Bronchial epithelial cell (primary cell): ENCODE data around the gene PCGF3. TPM values are rescaled to one million over a fixed set of nuclear protein-coding genes. Genes with fewer than 3 reads are reported as not detected.

Experiments used
- DNase-seq: peaks from one replicate; pipeline ENCODE4 v3.0.0-alpha.2; 2010; ENCODE audit warnings: low read depth
- FAIRE-seq: peaks from 2 replicates; lab custom pipeline; 2011; peaks lifted over from hg19 to GRCh38; lab: Jason Lieb, UNC
- H3K27me3 ChIP-seq: 2 replicates; pipeline ENCODE4 v1.5.1; 2011; ENCODE audit warnings: low read length; ENCODE audit not compliant: control insufficient read depth, insufficient read depth
- H3K36me3 ChIP-seq: 2 replicates; pipeline ENCODE4 v1.5.1; 2011; ENCODE audit warnings: low read length; ENCODE audit not compliant: control insufficient read depth, insufficient read depth
- H3K4me3 ChIP-seq: 2 replicates; pipeline ENCODE4 v1.5.1; 2011; ENCODE audit warnings: mild to moderate bottlenecking, low read depth, low read length, control low read depth
- total RNA-seq: library from RNA; depleted of rRNA; stranded (reverse); fragments of >200 nt; gene quantifications from 2 replicates; pipeline ENCODE4 v1.2.1, GENCODE V29; 2014
- TF ChIP-seq, protein P1 (sequence below): IDR thresholded peaks from 2 replicates; pipeline ENCODE4 v1.5.1; 2011; ENCODE audit warnings: mild to moderate bottlenecking, moderate library complexity, low read length, control low read depth, inconsistent platforms; ENCODE audit not compliant: insufficient read depth, severe bottlenecking

The PCGF3 gene
- total RNA-seq, 1 donor from 2014 or later: 30.5 TPM

DNA sequence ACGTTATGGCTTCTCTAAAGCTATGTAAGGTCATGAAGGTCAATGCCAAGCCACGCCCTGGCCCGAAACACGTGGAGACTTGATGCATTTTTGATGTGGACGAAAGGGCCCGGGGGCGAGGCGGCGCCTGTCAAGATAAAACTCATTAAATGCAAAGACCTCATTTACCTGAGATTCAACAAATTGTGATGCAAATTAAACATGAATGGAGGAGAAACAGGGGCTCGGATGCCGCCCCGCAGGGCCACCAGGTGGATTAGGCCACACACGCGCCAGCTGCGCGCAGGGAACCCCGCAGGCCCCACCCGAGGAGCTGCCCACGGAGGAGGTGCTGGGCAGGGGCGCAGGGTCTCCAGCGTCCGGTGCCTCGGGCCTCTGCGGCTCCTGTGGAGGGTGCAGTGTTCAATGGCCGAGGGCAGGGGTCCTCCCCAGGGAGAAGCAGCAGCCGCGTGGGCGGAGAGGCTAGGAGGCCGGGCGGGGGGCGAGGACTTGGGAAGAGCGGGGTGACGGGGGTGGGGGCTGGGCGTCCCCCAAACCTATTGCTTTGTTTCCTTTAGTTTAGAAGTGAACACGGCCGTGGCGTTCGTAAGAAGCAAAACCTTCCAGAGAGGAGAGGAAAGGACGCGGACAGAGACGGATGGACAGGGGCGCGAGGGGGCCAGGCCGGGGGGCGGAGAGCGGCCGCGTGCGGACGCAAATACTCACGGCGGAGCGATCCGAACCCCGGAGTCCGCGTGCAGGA is 79.9 kb downstream of the PCGF3 start:
- H3K36me3 ChIP-seq: no peaks in the 10 kb centered on the region

DNA sequence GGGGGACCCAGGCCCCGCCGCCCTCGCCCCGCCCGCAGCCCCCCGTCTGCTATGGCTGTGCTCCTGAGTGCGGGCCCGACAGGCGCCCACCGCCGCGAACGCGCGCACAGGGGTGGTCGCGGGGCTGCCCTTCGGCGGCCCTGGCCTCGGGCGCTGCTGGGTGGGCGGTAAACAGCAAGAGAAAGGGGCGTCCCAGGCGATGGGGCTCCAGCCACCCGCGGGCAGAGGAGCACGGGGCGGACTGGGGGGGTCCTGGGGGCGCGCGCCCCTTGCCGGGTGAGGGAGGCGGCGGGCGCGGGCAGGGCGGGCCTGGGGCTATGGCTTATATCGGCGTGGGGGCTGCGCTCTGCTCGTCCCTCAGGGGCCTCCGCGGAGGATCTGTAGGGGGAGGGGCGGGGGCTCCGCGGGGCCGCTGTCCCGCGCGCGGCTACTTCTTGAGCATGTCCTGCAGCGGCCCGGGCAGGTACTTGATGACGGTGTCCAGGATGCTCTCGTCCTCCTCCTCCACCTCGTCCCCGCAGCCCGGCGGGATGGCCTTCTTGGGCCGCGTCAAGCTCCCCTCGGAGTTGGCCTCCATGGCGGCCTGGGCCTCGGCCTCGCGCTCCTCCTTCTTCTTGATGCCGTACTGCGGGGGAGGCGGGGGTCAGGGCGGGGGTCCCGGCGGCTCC is 80.6 kb downstream of the PCGF3 start:
- Histone ChIP-seq H3K36me3 (no peaks in the 10 kb centered on the region), H3K27me3 (peaks cover 6% of the 10 kb centered on the region), H3K4me3 (no peak overlapping the region)
- TF ChIP-seq, protein P1, sequence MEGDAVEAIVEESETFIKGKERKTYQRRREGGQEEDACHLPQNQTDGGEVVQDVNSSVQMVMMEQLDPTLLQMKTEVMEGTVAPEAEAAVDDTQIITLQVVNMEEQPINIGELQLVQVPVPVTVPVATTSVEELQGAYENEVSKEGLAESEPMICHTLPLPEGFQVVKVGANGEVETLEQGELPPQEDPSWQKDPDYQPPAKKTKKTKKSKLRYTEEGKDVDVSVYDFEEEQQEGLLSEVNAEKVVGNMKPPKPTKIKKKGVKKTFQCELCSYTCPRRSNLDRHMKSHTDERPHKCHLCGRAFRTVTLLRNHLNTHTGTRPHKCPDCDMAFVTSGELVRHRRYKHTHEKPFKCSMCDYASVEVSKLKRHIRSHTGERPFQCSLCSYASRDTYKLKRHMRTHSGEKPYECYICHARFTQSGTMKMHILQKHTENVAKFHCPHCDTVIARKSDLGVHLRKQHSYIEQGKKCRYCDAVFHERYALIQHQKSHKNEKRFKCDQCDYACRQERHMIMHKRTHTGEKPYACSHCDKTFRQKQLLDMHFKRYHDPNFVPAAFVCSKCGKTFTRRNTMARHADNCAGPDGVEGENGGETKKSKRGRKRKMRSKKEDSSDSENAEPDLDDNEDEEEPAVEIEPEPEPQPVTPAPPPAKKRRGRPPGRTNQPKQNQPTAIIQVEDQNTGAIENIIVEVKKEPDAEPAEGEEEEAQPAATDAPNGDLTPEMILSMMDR: no peak
- FAIRE-seq (no peak), DNase-seq (no peak)

More for the DNA sequence above, 79.9 kb downstream of the PCGF3 start:
- DNase-seq (no peak), FAIRE-seq (no peak)
- Histone ChIP-seq H3K27me3 (peaks cover 6% of the 10 kb centered on the region), H3K4me3 (no peak overlapping the region)
- TF ChIP-seq, protein P1: no peak

DNA sequence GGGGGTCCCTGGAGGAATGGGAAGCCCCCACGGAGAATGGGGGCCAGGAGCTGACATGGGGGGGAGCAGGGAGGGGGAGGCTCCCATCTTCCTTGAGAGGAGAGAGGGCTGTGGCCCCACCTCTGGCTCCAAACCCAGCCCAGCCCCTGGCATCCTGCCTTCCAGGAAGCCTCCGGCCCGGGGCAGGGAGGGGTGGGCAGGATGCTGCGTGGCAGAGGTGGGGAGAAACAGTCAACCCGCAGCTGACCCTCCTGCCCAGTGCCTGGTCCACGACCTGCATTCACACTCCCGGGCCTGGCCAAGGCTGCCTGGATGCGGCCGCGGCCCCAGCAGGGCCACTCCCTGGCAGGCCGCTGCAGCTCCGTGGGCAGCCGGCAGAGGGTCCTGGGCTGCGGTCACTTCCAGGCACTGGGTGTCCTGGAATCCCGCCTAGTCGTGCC is 81.2 kb downstream of the PCGF3 start:
- no peaks in the 10 kb centered on the region for H3K36me3 ChIP-seq
- TF ChIP-seq, protein P1: peak; percentile 23
- FAIRE-seq (no peak), DNase-seq (no peak)
- no peak overlapping the region for H3K4me3 ChIP-seq
- H3K27me3 ChIP-seq: peaks cover 6% of the 10 kb centered on the region

DNA sequence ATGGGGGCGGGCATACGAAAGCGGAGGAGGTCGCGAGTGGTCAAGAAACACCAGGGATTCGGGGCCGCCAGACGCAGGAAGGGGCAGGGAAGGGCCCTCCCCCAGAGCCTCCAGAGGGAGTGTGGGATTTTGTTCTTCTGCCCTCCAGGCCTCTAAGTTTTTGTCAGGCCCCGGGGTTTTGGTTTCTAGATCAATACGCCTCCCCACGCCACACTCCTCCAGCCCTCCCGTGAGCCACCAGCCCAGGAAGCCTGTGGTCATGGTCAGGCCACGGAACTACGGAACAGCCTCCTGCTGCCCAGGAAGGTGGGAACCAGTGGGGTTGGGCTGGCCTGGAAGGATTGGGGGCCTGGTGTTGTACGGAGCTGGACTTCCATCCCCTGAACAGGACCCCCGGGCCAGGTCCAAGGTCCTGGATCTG is 81.9 kb downstream of the PCGF3 start:
- Histone ChIP-seq H3K27me3 (peaks cover 6% of the 10 kb centered on the region), H3K4me3 (no peak overlapping the region), H3K36me3 (no peaks in the 10 kb centered on the region)
- no peak for FAIRE-seq
- TF ChIP-seq, protein P1: no peak
- DNase-seq: no peak

DNA sequence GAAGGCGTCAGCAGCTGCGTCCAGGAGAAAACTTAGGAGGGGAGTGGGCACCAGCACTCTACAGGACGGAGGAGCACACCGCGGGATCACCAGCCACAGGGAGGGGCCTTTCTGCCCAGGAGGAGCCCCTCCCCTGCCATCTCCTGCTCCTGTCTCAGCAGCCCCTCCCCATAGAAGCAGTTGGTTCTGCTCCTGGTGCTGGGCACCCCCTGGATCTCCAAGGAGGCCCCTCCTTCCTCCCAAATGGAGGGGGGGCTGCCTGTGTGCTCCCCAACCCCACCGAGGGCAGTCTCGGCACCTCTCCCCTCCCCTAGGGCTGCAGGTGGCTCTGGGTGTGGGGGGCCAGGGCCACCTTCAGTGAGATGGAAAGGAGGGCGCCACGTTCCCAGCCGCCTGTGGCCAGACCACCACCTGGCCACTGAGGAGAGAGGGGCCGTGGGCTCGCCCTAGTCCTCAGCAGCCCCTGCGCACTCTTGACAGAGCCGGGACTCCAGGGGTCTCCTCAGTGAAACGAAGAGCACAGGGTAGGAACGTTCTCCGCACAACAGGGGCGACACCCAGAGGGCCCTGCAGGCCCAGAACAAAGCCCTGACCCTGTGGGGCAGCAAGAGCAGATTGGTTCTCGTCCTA is 82.5 kb downstream of the PCGF3 start:
- H3K36me3 ChIP-seq: no peaks in the 10 kb centered on the region
- FAIRE-seq: no peak
- H3K27me3 ChIP-seq: peaks cover 6% of the 10 kb centered on the region
- TF ChIP-seq, protein P1: no peak
- no peak overlapping the region for H3K4me3 ChIP-seq
- DNase-seq: no peak
